ENCODE results near the gene AFF3. TPM values are rescaled to one million over a fixed set of nuclear protein-coding genes. Genes with fewer than 3 reads are reported as not detected.

Gene AFF3
- total RNA-seq, 1 experiment from 2014 or later: 0.22 TPM

- no peak overlapping the region for H2BK20ac ChIP-seq (ENCODE audit: low read depth, low read length, poor library complexity, severe bottlenecking)
- no peak overlapping the region for H3K14ac ChIP-seq (ENCODE audit: insufficient read depth, low read length)
- H3K79me2 ChIP-seq (ENCODE audit: insufficient read depth, low read length): no peaks in the 10 kb centered on the region
- H4K20me1 ChIP-seq (ENCODE audit: control insufficient read depth, insufficient read depth, insufficient read length): no peaks in the 10 kb centered on the region
- Mint-ChIP-seq H3K9me3 (no peaks in the 10 kb centered on the region; a peak in 2 of 5 replicates), H3K4me1 (no peaks in the 10 kb centered on the region), H3K4me3 (no peak overlapping the region), H3K36me3 (ENCODE audit: insufficient read depth in 1 of 3, low read depth in 3 of 3) (no peaks in the 10 kb centered on the region), H3K27ac (no peak overlapping the region; a peak in 1 of 7 replicates), H3K27me3 (ENCODE audit: low read depth) (no peaks in the 10 kb centered on the region; the same call in 1 of the 2 replicates)
- no peak overlapping the region for H4K5ac ChIP-seq (ENCODE audit: insufficient read length, low read depth, low read length)
- H4K8ac ChIP-seq (replicated peaks; ENCODE audit: insufficient read length, low read depth, low read length): no peak overlapping the region
- H3K23ac ChIP-seq (ENCODE audit: insufficient read length, low read depth, low read length): no peak overlapping the region
- H3T11ph ChIP-seq (ENCODE audit: low read length): no peak overlapping the region
- no peak for DNase-seq
- H3K9me3 ChIP-seq (ENCODE audit: control insufficient read depth, low read depth, low read length): no peaks in the 10 kb centered on the region
- no peaks in the 10 kb centered on the region for H3K79me1 ChIP-seq (ENCODE audit: insufficient read depth, low read depth, low read length, poor library complexity, severe bottlenecking)
- no peak overlapping the region for H2BK120ac ChIP-seq (ENCODE audit: low read depth, low read length, poor library complexity, severe bottlenecking)
- no peak overlapping the region for H3K18ac ChIP-seq (ENCODE audit: insufficient read length, low read depth, low read length)
- H3K4me2 ChIP-seq (ENCODE audit: insufficient read depth, insufficient read length, low read length): no peak overlapping the region
- no peak overlapping the region for H3K27ac ChIP-seq (ENCODE audit: insufficient read length, low read depth, low read length)
- H2AK5ac ChIP-seq (ENCODE audit: insufficient read length, low read length): no peak overlapping the region
- H2BK5ac ChIP-seq (ENCODE audit: insufficient read length, low read length): no peak overlapping the region
- H4K91ac ChIP-seq (ENCODE audit: insufficient read length, low read depth, low read length): no peak overlapping the region
- H3K4me1 ChIP-seq (ENCODE audit: insufficient read depth, low read length): no peaks in the 10 kb centered on the region
- H2BK15ac ChIP-seq (ENCODE audit: low read depth, low read length): no peak overlapping the region
- H3K4ac ChIP-seq (ENCODE audit: low read depth, low read length): no peak overlapping the region
- H2BK12ac ChIP-seq (ENCODE audit: insufficient read length, low read depth, low read length): no peak overlapping the region
- no peak overlapping the region for H3K56ac ChIP-seq (ENCODE audit: insufficient read length, low read depth, low read length)
- no CpG with 5 or more reads among the region's 8 CpGs for WGBS (ENCODE audit: extremely low coverage, insufficient read length, low lambda C conversion rate)
- no peak overlapping the region for H2AFZ ChIP-seq (ENCODE audit: low read length)
- H3K27me3 ChIP-seq (ENCODE audit: insufficient read depth, low read length): no peaks in the 10 kb centered on the region
- no peak overlapping the region for H3K9ac ChIP-seq (ENCODE audit: extremely low read depth, insufficient read length, low read length)
- no peak for TF ChIP-seq CTCF (conservative IDR thresholded peaks at IDR 0.05)
- no peaks in the 10 kb centered on the region for H3K23me2 ChIP-seq (ENCODE audit: insufficient read length, low read depth, low read length, poor library complexity, severe bottlenecking)
These were observed 357.4 kb downstream of the AFF3 start for GRCh38 chr2:99784946-99785345.
